GM21723 (cell line): ENCODE measurements around the gene KLHL29.

ENCODE experiments used
- ATAC-seq: cut with Tn5 transposase; IDR thresholded peaks from one replicate; pipeline ENCODE4 v1.9.1; 2021; ENCODE audit warnings: mild to moderate bottlenecking, moderate library complexity; ENCODE audit not compliant: unreplicated experiment

KLHL29 gene

GRCh38 chr2:23586741-23587306 lies 201.8 kb downstream of the KLHL29 start:
- ATAC-seq: no peak

GRCh38 chr2:23587341-23587880 lies 202.4 kb downstream of the KLHL29 start:
- no peak for ATAC-seq

- ATAC-seq: no peak
These were observed 203.1 kb downstream of the KLHL29 start for GRCh38 chr2:23588106-23588505.

GRCh38 chr2:23588508-23589201 lies 203.7 kb downstream of the KLHL29 start:
- ATAC-seq: no peak

- ATAC-seq: no peak
These were observed 204.3 kb downstream of the KLHL29 start for GRCh38 chr2:23589220-23589647.

GRCh38 chr2:23589739-23590138 lies 204.8 kb downstream of the KLHL29 start:
- ATAC-seq: no peak

- ATAC-seq: no peak
These were observed 205.4 kb downstream of the KLHL29 start for GRCh38 chr2:23590241-23590869.

- ATAC-seq: no peak
These were observed 206.1 kb downstream of the KLHL29 start for GRCh38 chr2:23591111-23591510.

- no peak for ATAC-seq
These were observed 207.2 kb downstream of the KLHL29 start for GRCh38 chr2:23592061-23592685.

- no peak for ATAC-seq
These were observed 208.1 kb downstream of the KLHL29 start for GRCh38 chr2:23592898-23593751.

- ATAC-seq: no peak
These were observed 208.9 kb downstream of the KLHL29 start for GRCh38 chr2:23593752-23594459.

GRCh38 chr2:23594460-23594825 lies 209.5 kb downstream of the KLHL29 start:
- ATAC-seq: no peak

- no peak for ATAC-seq
These were observed 210.0 kb downstream of the KLHL29 start for GRCh38 chr2:23595021-23595420.

- ATAC-seq: no peak
These were observed 210.7 kb downstream of the KLHL29 start for GRCh38 chr2:23595601-23596251.

GRCh38 chr2:23596316-23596885 lies 211.4 kb downstream of the KLHL29 start:
- ATAC-seq: no peak

GRCh38 chr2:23597687-23598086 lies 212.7 kb downstream of the KLHL29 start:
- ATAC-seq: no peak

GRCh38 chr2:23599006-23599405 lies 214.0 kb downstream of the KLHL29 start:
- ATAC-seq: no peak

- no peak for ATAC-seq
These were observed 214.7 kb downstream of the KLHL29 start for GRCh38 chr2:23599667-23600066.

GRCh38 chr2:23600346-23600745 lies 215.4 kb downstream of the KLHL29 start:
- ATAC-seq: no peak
